ENCODE data around the gene TRABD2B. TPM values are rescaled to one million over a fixed set of nuclear protein-coding genes. Genes with fewer than 3 reads are reported as not detected.

The TRABD2B gene
- total and polyA plus RNA-seq, 2 of the 4 experiments (the other 2 are of a cell fraction): not detected

GRCh38 chr1:47837866-47838561, 159.2 kb downstream of the TRABD2B start:
- H3K4me1 ChIP-seq (ENCODE audit: control insufficient read depth, insufficient read depth, low read length): no peaks in the 10 kb centered on the region
- no peak overlapping the region for H3K27ac ChIP-seq (ENCODE audit: insufficient read depth, low read length)
- H4K91ac ChIP-seq (ENCODE audit: insufficient read depth, low read depth, low read length): no peak overlapping the region
- in situ Hi-C loops (cut with MboI; ENCODE audit: low sequenced_read_pairs) (no loop called here), intact Hi-C loops (cut with micrococcal nuclease) (no loop called here), dilution Hi-C loops (cut with HindIII; ENCODE audit: low sequenced_read_pairs, unreplicated experiment) (no loop called here)
- no peak overlapping the region for H3K23ac ChIP-seq (ENCODE audit: low read depth, low read length)
- H3K9me3 ChIP-seq (ENCODE audit: control insufficient read depth, insufficient read depth, low read length): no peaks in the 10 kb centered on the region
- H3K18ac ChIP-seq (ENCODE audit: low read depth, low read length): no peak overlapping the region
- no peak overlapping the region for H3K4me3 ChIP-seq (ENCODE audit: insufficient read depth, low read depth, low read length)
- no peak overlapping the region for H3K9ac ChIP-seq (ENCODE audit: low read depth, low read length)
- no peaks in the 10 kb centered on the region for H3K79me1 ChIP-seq (ENCODE audit: low read depth in 1 of 2, low read length in 2 of 2)
- no peak overlapping the region for H3K14ac ChIP-seq (replicated peaks; ENCODE audit: low read depth, low read length)
- H2BK120ac ChIP-seq (ENCODE audit: low read depth, low read length): no peak overlapping the region
- no peak overlapping the region for H4K8ac ChIP-seq (ENCODE audit: low read depth in 2 of 2, low read length in 2 of 2)
- ATAC-seq (ENCODE audit: low read depth) (no peak), DNase-seq (no peak)
- no peak overlapping the region for H2BK15ac ChIP-seq (ENCODE audit: low read depth, low read length)
- no peaks in the 10 kb centered on the region for H3K36me3 ChIP-seq (ENCODE audit: control insufficient read depth, insufficient read depth, low read length)
- ChIA-PET POLR2A (ENCODE audit: unreplicated experiment) (no interaction called here), CTCF (no interaction called here)
- no peak overlapping the region for H3K4ac ChIP-seq (ENCODE audit: low read depth, low read length)
- no peak overlapping the region for H2AK5ac ChIP-seq (ENCODE audit: low read depth, low read length)
- no TSS peak for BruUV-seq (replicated peaks)
- H3K56ac ChIP-seq (ENCODE audit: extremely low read depth, insufficient read depth, low read length): no peak overlapping the region
- no peak overlapping the region for H4K5ac ChIP-seq (ENCODE audit: low read depth, low read length)
- WGBS, 2 experiments (ENCODE audit: extremely low coverage in 2 of 2, insufficient read length in 1 of 2): 43% methylated on average over 2 of the region's 5 CpGs; no CpG with 5 or more reads in 1 of the 2 experiments
- no peak overlapping the region for H2AK9ac ChIP-seq (replicated peaks; ENCODE audit: low read depth, low read length, poor library complexity)
- no peak overlapping the region for H3K4me2 ChIP-seq (ENCODE audit: low read depth, low read length)
- TF ChIP-seq MXI1 (IDR thresholded peaks at IDR 0.05; ENCODE audit: borderline replicate concordance, low read depth, low read length): no peak
- no peak for TF ChIP-seq POLR2A (IDR thresholded peaks at IDR 0.05; ENCODE audit: low read depth, low read length)
- TF ChIP-seq NFE2L2 (IDR thresholded peaks at IDR 0.05; ENCODE audit: low read depth, low read length): no peak
- H3K9me1 ChIP-seq (ENCODE audit: insufficient read depth, low read length): no peaks in the 10 kb centered on the region
- no peak overlapping the region for H2AFZ ChIP-seq (replicated peaks; ENCODE audit: low read length, poor library complexity)
- no peak overlapping the region for H2BK20ac ChIP-seq (ENCODE audit: low read depth, low read length)
- H4K20me1 ChIP-seq (ENCODE audit: insufficient read depth, low read length): no peaks in the 10 kb centered on the region
- H2BK5ac ChIP-seq (ENCODE audit: low read depth, low read length, poor library complexity, severe bottlenecking): no peak overlapping the region
- no peaks in the 10 kb centered on the region for H3K27me3 ChIP-seq (ENCODE audit: control insufficient read depth, insufficient read depth, low read length)
